Measurements from ENCODE around the gene HECW1.
A peak's percentile ranks its signal among the peaks of the same experiment; 100 is the strongest.
"Not testable (repeated sequence)": the region's sequence is repeated elsewhere in the genome, so short reads cannot be mapped to it uniquely, and the experiment has no call there.

The HECW1 gene

DNA sequence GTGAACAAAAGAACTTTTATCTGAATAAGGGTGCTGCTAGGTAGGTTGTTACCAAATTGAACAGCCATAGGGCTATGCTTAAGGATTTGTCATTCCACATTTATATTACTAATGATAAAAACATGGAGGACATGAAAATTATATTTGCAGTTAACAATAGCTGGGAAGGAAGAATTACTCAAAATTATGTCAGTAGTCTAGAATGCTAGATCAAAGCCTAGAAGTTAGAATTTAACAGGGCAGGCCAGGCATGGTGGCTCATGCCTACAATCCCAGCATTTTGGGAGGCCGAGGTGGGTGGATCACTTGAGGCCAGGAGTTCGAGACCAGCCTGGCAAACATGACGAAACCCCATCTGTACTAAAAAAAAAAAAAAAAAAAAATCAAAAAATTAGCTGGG, 479.9 kb downstream of the HECW1 start:
- TF ChIP-seq ZNF239 (tag by site-specific recombination; IDR thresholded peaks at IDR 0.05) (no peak), YY1 (tag by site-specific recombination; IDR thresholded peaks at IDR 0.05) (no peak), ZNF354C (tag by site-specific recombination; IDR thresholded peaks at IDR 0.05; ENCODE audit: borderline replicate concordance, low read depth) (no peak)
- Histone ChIP-seq H3K27ac (ENCODE audit: extremely low read depth, low read depth, low read length) (no peak overlapping the region), H3K4me3 (ENCODE audit: low read depth, low read length) (no peak overlapping the region), H3K36me3 (ENCODE audit: control insufficient read depth in 2 of 2, insufficient read depth in 1 of 2, low read length in 2 of 2) (peaks cover 4 to 6% of the 10 kb centered on the region in 2 experiments; a peak in 2 of 3 replicates), H3K4me1 (ENCODE audit: control insufficient read depth, insufficient read depth, low read length) (peaks cover 15% of the 10 kb centered on the region), H3K9me3 (ENCODE audit: control insufficient read depth, insufficient read depth, low read depth, low read length) (no peaks in the 10 kb centered on the region)
- ChIA-PET CTCF (interaction anchor here (1.9 kb wide), 1 partner anchor 10 kb away, joined by 8 read pairs; the partner anchor contains the start of gene STK17A), POLR2A (interaction anchor here (2.1 kb wide), 1 partner anchor 10 kb away, joined by 9 read pairs; the partner anchor contains the start of gene STK17A)

DNA sequence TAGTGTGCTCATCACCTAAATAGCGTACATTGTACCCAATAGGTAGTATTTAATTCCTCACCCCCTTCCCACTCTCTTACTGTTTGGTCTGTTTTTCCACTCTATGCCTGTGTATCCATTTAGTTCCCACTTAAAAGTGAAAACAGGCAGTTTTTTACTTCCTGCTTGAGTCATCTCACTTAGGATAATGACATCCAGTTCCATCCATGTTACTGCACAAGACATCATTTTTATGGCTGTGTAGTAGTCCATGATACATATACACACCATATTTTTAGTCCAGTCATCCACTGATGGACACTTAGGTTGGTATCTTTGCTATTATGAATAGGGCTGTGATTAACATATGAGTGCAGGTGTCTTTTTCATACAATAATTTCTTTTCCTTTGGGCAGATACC, 480.6 kb downstream of the HECW1 start:
- ChIA-PET POLR2A (no interaction called here), CTCF (no interaction called here)
- H3K36me3 ChIP-seq (ENCODE audit: control insufficient read depth in 2 of 2, insufficient read depth in 1 of 2, low read length in 2 of 2): peaks cover 6 to 11% of the 10 kb centered on the region in 2 experiments; a peak in 2 of 3 replicates
- H3K27ac ChIP-seq (ENCODE audit: extremely low read depth, low read depth, low read length): no peak overlapping the region
- TF ChIP-seq, protein P1, sequence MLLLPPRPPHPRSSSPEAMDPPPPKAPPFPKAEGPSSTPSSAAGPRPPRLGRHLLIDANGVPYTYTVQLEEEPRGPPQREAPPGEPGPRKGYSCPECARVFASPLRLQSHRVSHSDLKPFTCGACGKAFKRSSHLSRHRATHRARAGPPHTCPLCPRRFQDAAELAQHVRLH (tag by site-specific recombination; IDR thresholded peaks at IDR 0.05): 0 out of 2 replicates have a peak, but pooled peaks have one; percentile 31
- TF ChIP-seq ZNF792 (tag by site-specific recombination; IDR thresholded peaks at IDR 0.05) (no peak), ZNF146 (tag by site-specific recombination; IDR thresholded peaks at IDR 0.05) (peak; percentile 94)
- no peak overlapping the region for H3K4me3 ChIP-seq (ENCODE audit: low read depth, low read length)
- no peaks in the 10 kb centered on the region for H3K9me3 ChIP-seq (ENCODE audit: control insufficient read depth, insufficient read depth, low read depth, low read length)
- peaks cover 9% of the 10 kb centered on the region for H3K4me1 ChIP-seq (ENCODE audit: control insufficient read depth, insufficient read depth, low read length)

GRCh38 chr7:43594020-43594419, 481.6 kb downstream of the HECW1 start:
- POLR2A ChIA-PET: interaction anchor here (1.3 kb wide), 1 partner anchor 11 kb away, joined by 10 read pairs; the partner anchor contains the start of gene STK17A
- Histone ChIP-seq H3K4me1 (ENCODE audit: control insufficient read depth, insufficient read depth, low read length) (peaks cover 7% of the 10 kb centered on the region), H3K4me3 (ENCODE audit: low read depth, low read length) (no peak overlapping the region), H3K27ac (ENCODE audit: extremely low read depth, low read depth, low read length) (no peak overlapping the region), H3K9me3 (ENCODE audit: control insufficient read depth, insufficient read depth, low read depth, low read length) (no peaks in the 10 kb centered on the region), H3K36me3 (ENCODE audit: control insufficient read depth in 2 of 2, insufficient read depth in 1 of 2, low read length in 2 of 2) (peaks cover 8 to 15% of the 10 kb centered on the region in 2 experiments; a peak in 2 of 3 replicates)
- TF ChIP-seq ZEB2 (tag by site-specific recombination; IDR thresholded peaks at IDR 0.05) (no peak), MZF1 (tag by site-specific recombination; IDR thresholded peaks at IDR 0.05; ENCODE audit: borderline replicate concordance) (peak; percentile 69), ZNF350 (tag by site-specific recombination; IDR thresholded peaks at IDR 0.05) (no peak), KLF9 (tag by site-specific recombination; IDR thresholded peaks at IDR 0.05; ENCODE audit: low read depth) (0 out of 2 replicates have a peak, but pooled peaks have one; percentile 20), GLI4 (tag by site-specific recombination; IDR thresholded peaks at IDR 0.05) (no peak), KLF1 (tag by site-specific recombination; IDR thresholded peaks at IDR 0.05) (no peak), ZNF114 (tag by site-specific recombination; IDR thresholded peaks at IDR 0.05) (no peak)
- TF ChIP-seq, protein P2, sequence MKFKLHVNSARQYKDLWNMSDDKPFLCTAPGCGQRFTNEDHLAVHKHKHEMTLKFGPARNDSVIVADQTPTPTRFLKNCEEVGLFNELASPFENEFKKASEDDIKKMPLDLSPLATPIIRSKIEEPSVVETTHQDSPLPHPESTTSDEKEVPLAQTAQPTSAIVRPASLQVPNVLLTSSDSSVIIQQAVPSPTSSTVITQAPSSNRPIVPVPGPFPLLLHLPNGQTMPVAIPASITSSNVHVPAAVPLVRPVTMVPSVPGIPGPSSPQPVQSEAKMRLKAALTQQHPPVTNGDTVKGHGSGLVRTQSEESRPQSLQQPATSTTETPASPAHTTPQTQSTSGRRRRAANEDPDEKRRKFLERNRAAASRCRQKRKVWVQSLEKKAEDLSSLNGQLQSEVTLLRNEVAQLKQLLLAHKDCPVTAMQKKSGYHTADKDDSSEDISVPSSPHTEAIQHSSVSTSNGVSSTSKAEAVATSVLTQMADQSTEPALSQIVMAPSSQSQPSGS (tag by site-specific recombination; IDR thresholded peaks at IDR 0.05; ENCODE audit: low read depth): peak; percentile 48; the same call in 1 of the 2 replicates
- CTCF ChIA-PET: interaction anchor here (0.6 to 3.3 kb wide), 3 partner anchors 12 to 1250 kb away, joined by 3 to 25 read pairs (median 3); partner anchors contain the start of gene STK17A

DNA sequence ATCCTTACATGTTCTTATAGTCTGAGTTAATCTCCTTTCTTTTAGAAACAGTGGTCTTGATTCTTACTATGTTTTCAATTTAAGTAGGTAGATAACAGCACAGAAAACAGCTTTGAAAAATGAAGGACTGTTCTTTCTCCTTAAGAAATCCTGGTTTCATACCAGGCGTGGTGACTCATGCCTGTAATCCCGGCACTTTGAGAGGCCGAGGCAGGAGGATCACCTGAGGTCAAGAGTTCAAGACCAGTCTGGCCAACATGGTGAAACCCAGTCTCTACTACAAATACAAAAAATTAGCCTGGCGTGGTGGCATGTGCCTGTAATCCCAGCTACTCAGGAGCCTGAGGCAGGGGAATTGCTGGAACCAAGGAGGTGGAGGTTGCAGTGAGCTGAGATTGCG, 484.0 kb downstream of the HECW1 start:
- not testable (repeated sequence) for H3K9me3 ChIP-seq (ENCODE audit: control insufficient read depth, insufficient read depth, low read depth, low read length); H3K4me1 ChIP-seq (ENCODE audit: control insufficient read depth, insufficient read depth, low read length); H3K4me3 ChIP-seq (ENCODE audit: low read depth, low read length); H3K27ac ChIP-seq (ENCODE audit: extremely low read depth, low read depth, low read length)
- CTCF ChIA-PET: interaction anchor here (0.6 to 3.3 kb wide), 3 partner anchors 14 to 248 kb away, joined by 3 to 25 read pairs (median 5); partner anchors contain the start of gene STK17A
- peaks cover 17 to 18% of the 10 kb centered on the region in 2 experiments; a peak in 2 of 3 replicates for H3K36me3 ChIP-seq (ENCODE audit: control insufficient read depth in 2 of 2, insufficient read depth in 1 of 2, low read length in 2 of 2)
- POLR2A ChIA-PET: interaction anchor here (0.6 to 2.1 kb wide), 3 partner anchors 14 to 1277 kb away, joined by 4 to 12 read pairs (median 4); partner anchors contain the start of gene STK17A
